A549 (cell line): ENCODE results near the gene DCTN3. TPM values are rescaled to one million over a fixed set of nuclear protein-coding genes. Genes with fewer than 3 reads are reported as not detected.
A peak's percentile ranks its signal among the peaks of the same experiment; 100 is the strongest.

Source experiments
- ATAC-seq, 2 experiments: fragments of 200-7000 bp in 1 of 2; fragments of >200 bp in 1 of 2; cut with Nextera tagmentation in 1 of 2; cut with Tn5 transposase in 1 of 2; 3 replicates each; pipeline versions ENCODE4 v1.8.0 to v1.9.1; 2018 to 2020; ENCODE audit warnings: mild to moderate bottlenecking in 1 of 2, moderate library complexity in 1 of 2
- CTCF ChIA-PET: fragments of 300-600 bp; sonication (Branson Sonifier 250); formaldehyde crosslinking; extraction: SDS; loops from one replicate; lab custom pipeline; 2021; ENCODE audit warnings: antibody characterized with exemption, inconsistent platforms; lab: Yijun Ruan, JAX
- POLR2A ChIA-PET: fragments of 350-600 bp; formaldehyde crosslinking; extraction: SDS; loops from one replicate; lab custom pipeline; 2021; ENCODE audit warnings: antibody characterized with exemption, inconsistent platforms; lab: Yijun Ruan, JAX
- DNase-seq, 2 experiments: peaks; one replicate each; pipeline versions ENCODE4 v3.0.0 to v3.0.0-alpha.2; 2011 to 2016; ENCODE audit warnings: low read depth in 1 of 2, low spot score in 1 of 2
- FAIRE-seq: peaks from 2 replicates; lab custom pipeline; 2011; peaks lifted over from hg19 to GRCh38; lab: Jason Lieb, UNC
- H3K27ac ChIP-seq, 2 experiments: fragments of >200 bp; sonication (Bioruptor Twin); formaldehyde crosslinking; 3 replicates each; pipeline ENCODE4 v1.5.1; 2016 to 2017
- H3K4me1 ChIP-seq: fragments of >200 bp; sonication (Bioruptor Twin); formaldehyde crosslinking; 3 replicates; pipeline ENCODE4 v1.6.1; 2016
- H3K4me2 ChIP-seq: fragments of >200 bp; sonication (Bioruptor Twin); formaldehyde crosslinking; 3 replicates; pipeline ENCODE4 v1.6.1; 2016
- H3K4me3 ChIP-seq: fragments of >200 bp; sonication (Bioruptor Twin); formaldehyde crosslinking; 3 replicates; pipeline ENCODE4 v1.5.1; 2016
- H3K9me3 ChIP-seq: fragments of >200 bp; sonication (Bioruptor Twin); formaldehyde crosslinking; 3 replicates; pipeline ENCODE4 v1.6.1; 2016
- CBX8 ChIP-seq: fragments of 200-600 bp; sonication (generic); IDR thresholded peaks from 2 replicates; pipeline ENCODE4 v1.6.1; 2016
- FOXS1 ChIP-seq: fragments of 250-450 bp; sonication (Bioruptor Pico); IDR thresholded peaks from 2 replicates; pipeline ENCODE4 v1.5.0; 2020; ENCODE audit warnings: mild to moderate bottlenecking, moderate library complexity
- HOXB5 ChIP-seq: fragments of 250-450 bp; sonication (Bioruptor Pico); IDR thresholded peaks from 2 replicates; pipeline ENCODE4 v1.5.0; 2020; ENCODE audit warnings: mild to moderate bottlenecking, moderate library complexity
- JUN ChIP-seq, 2 experiments: fragments of >200 bp; sonication (Bioruptor Twin); formaldehyde crosslinking; IDR thresholded peaks; 2 replicates in 1 of 2; 3 replicates in 1 of 2; pipeline ENCODE4 v1.6.1; 2016 to 2017
- KDM1A ChIP-seq: fragments of 200-600 bp; sonication (generic); IDR thresholded peaks from 2 replicates; pipeline ENCODE4 v1.6.1; 2016; ENCODE audit warnings: low read depth, mild to moderate bottlenecking
- KDM5A ChIP-seq: fragments of 200-600 bp; sonication (generic); IDR thresholded peaks from 2 replicates; pipeline ENCODE4 v1.6.1; 2016; ENCODE audit warnings: antibody characterized with exemption, mild to moderate bottlenecking
- MAFK ChIP-seq: fragments of 450-650 bp; IDR thresholded peaks from 2 replicates; pipeline ENCODE4 v1.6.1; 2014; ENCODE audit not compliant: partially characterized antibody
- NFE2L2 ChIP-seq: fragments of 150-350 bp; conservative IDR thresholded peaks from 2 replicates; pipeline ENCODE4 v1.6.1; 2014; ENCODE audit warnings: low read length
- NPAS2 ChIP-seq: fragments of 250-450 bp; sonication (Bioruptor Pico); IDR thresholded peaks from 2 replicates; pipeline ENCODE4 v1.8.0; 2022; ENCODE audit warnings: mild to moderate bottlenecking, moderate library complexity, borderline replicate concordance
- NR3C1 ChIP-seq: fragments of >200 bp; sonication (Bioruptor Twin); formaldehyde crosslinking; IDR thresholded peaks from 3 replicates; pipeline ENCODE4 v1.6.1; 2017
- PBX3 ChIP-seq: IDR thresholded peaks from 2 replicates; pipeline ENCODE4 v1.6.1; 2012
- PHF8 ChIP-seq: fragments of 200-600 bp; sonication (generic); IDR thresholded peaks from 2 replicates; pipeline ENCODE4 v1.6.1; 2016; ENCODE audit warnings: low read depth, mild to moderate bottlenecking, antibody characterized with exemption, moderate library complexity, borderline replicate concordance
- POLR2A ChIP-seq: IDR thresholded peaks from 2 replicates; pipeline ENCODE4 v1.6.1; 2012; ENCODE audit warnings: mild to moderate bottlenecking, low read length
- RAD21 ChIP-seq, 2 experiments: fragments of >200 bp in 1 of 2; sonication (Bioruptor Twin) in 1 of 2; formaldehyde crosslinking in 1 of 2; IDR thresholded peaks in 1 of 2; conservative IDR thresholded peaks in 1 of 2; 2 replicates in 1 of 2; 3 replicates in 1 of 2; pipeline ENCODE4 v1.6.1; 2012 to 2018; ENCODE audit warnings: inconsistent platforms in 1 of 2
- RARB ChIP-seq: fragments of 250-450 bp; sonication (Bioruptor Pico); IDR thresholded peaks from 2 replicates; pipeline ENCODE4 v1.8.0; 2021; ENCODE audit warnings: mild to moderate bottlenecking, moderate library complexity
- SMC3 ChIP-seq: fragments of >200 bp; sonication (Bioruptor Twin); formaldehyde crosslinking; IDR thresholded peaks from 3 replicates; pipeline ENCODE4 v1.6.1; 2018; ENCODE audit warnings: inconsistent platforms
- TFCP2L1 ChIP-seq: fragments of 250-450 bp; sonication (Bioruptor Pico); IDR thresholded peaks from 2 replicates; pipeline ENCODE4 v1.5.0; 2021; ENCODE audit warnings: mild to moderate bottlenecking
- TP53 ChIP-seq: fragments of 250-450 bp; sonication (Bioruptor Pico); IDR thresholded peaks from 2 replicates; pipeline ENCODE4 v1.5.0; 2021; ENCODE audit warnings: mild to moderate bottlenecking, moderate library complexity
- ZC3H11A ChIP-seq: fragments of 450-650 bp; IDR thresholded peaks from 2 replicates; pipeline ENCODE4 v1.6.1; 2014; ENCODE audit warnings: antibody characterized with exemption, mild to moderate bottlenecking
- ZSCAN20 ChIP-seq: fragments of 250-450 bp; sonication (Bioruptor Pico); IDR thresholded peaks from 2 replicates; pipeline ENCODE4 v1.8.0; 2022; ENCODE audit warnings: mild to moderate bottlenecking, moderate library complexity
- WGBS: methylation state at CpG from one replicate; pipeline ENCODE4 v1.1.6; 2017; ENCODE audit errors: missing lambda C conversion rate; 5-methylcytosine and 5-hydroxymethylcytosine counted together
- polyA plus RNA-seq, 4 experiments: library from polyadenylated mRNA; depleted of rRNA in 3 of 4; stranded (reverse); fragments of >200 nt; fragmentation: RNase III in 1 of 4; extraction: RNeasy Plus Mini Kit Qiagen cat#74134 plus additional on column Dnase treatment in 1 of 4; gene quantifications; 2 replicates in 3 of 4; 3 replicates in 1 of 4; pipeline ENCODE4 v1.2.3, GENCODE V29; 2011 to 2017
- TF ChIP-seq, protein P1 (sequence below): fragments of 250-450 bp; sonication (Bioruptor Pico); IDR thresholded peaks from 2 replicates; pipeline ENCODE4 v1.5.0; 2020; ENCODE audit warnings: low read depth, mild to moderate bottlenecking, moderate library complexity
- TF ChIP-seq, protein P2 (sequence below): fragments of >200 bp; sonication (Bioruptor Twin); formaldehyde crosslinking; IDR thresholded peaks from 3 replicates; pipeline ENCODE4 v1.6.1; 2016
- TF ChIP-seq, protein P3 (sequence below): fragments of 200-600 bp; sonication (generic); IDR thresholded peaks from 2 replicates; pipeline ENCODE4 v1.6.1; 2016; ENCODE audit warnings: antibody characterized with exemption, mild to moderate bottlenecking, moderate library complexity

The DCTN3 gene
- polyA plus RNA-seq, 2 of the 4 experiments (the other 2 are of a cell fraction): 74.3 to 92.9 TPM

- FAIRE-seq (no peak), DNase-seq (no peak), ATAC-seq (no peak)
- 94% methylated on average over 4 of the region's 5 CpGs for WGBS
- ChIA-PET CTCF (interaction anchor here (0.7 to 22.6 kb wide), 6 partner anchors 10 to 59 kb away, joined by 3 to 288 read pairs (median 9); partner anchors contain the start of genes CCL27 and SIGMAR1), POLR2A (interaction anchor here (1.8 to 2.1 kb wide), 2 partner anchors 13 to 14 kb away, joined by 6 to 8 read pairs; partner anchors contain the start of gene SIGMAR1)
- TF ChIP-seq TP53 (no peak), RAD21 (conservative IDR thresholded peaks at IDR 0.05 in 1 of 2, IDR thresholded peaks at IDR 0.05 in 1 of 2) (no peak), ZSCAN20 (CRISPR knock-in tag) (no peak), ZC3H11A (no peak), POLR2A (no peak), KDM5A (no peak), CBX8 (no peak), MAFK (no peak), PBX3 (no peak), TFCP2L1 (CRISPR knock-in tag) (no peak), JUN (IDR thresholded peaks at IDR 0.05) (no peak), NR3C1 (no peak), RARB (no peak)
- TF ChIP-seq, protein P1, sequence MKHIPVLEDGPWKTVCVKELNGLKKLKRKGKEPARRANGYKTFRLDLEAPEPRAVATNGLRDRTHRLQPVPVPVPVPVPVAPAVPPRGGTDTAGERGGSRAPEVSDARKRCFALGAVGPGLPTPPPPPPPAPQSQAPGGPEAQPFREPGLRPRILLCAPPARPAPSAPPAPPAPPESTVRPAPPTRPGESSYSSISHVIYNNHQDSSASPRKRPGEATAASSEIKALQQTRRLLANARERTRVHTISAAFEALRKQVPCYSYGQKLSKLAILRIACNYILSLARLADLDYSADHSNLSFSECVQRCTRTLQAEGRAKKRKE (CRISPR knock-in tag): no peak
- TF ChIP-seq, protein P2, sequence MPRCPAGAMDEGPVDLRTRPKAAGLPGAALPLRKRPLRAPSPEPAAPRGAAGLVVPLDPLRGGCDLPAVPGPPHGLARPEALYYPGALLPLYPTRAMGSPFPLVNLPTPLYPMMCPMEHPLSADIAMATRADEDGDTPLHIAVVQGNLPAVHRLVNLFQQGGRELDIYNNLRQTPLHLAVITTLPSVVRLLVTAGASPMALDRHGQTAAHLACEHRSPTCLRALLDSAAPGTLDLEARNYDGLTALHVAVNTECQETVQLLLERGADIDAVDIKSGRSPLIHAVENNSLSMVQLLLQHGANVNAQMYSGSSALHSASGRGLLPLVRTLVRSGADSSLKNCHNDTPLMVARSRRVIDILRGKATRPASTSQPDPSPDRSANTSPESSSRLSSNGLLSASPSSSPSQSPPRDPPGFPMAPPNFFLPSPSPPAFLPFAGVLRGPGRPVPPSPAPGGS: no peak
- no peaks in the 10 kb centered on the region for H3K9me3 ChIP-seq
- no peak overlapping the region for H3K4me3 ChIP-seq
- H3K4me2 ChIP-seq: peak overlapping the region; percentile 76; the same call in 2 of the 3 replicates
- H3K4me1 ChIP-seq: peaks cover 33% of the 10 kb centered on the region
- H3K27ac ChIP-seq: no peak overlapping the region; a peak in 1 of 6 replicates
Observed at GRCh38 chr9:34650816-34651215, 30.5 kb upstream of the DCTN3 start.

GRCh38 chr9:34648673-34649072 lies 28.4 kb upstream of the DCTN3 start:
- TF ChIP-seq PHF8 (no peak), NFE2L2 (no peak), FOXS1 (CRISPR knock-in tag) (no peak), HOXB5 (CRISPR knock-in tag) (no peak), SMC3 (no peak), JUN (IDR thresholded peaks at IDR 0.05) (no peak), NPAS2 (CRISPR knock-in tag) (no peak), KDM1A (no peak)
- TF ChIP-seq, protein P3, sequence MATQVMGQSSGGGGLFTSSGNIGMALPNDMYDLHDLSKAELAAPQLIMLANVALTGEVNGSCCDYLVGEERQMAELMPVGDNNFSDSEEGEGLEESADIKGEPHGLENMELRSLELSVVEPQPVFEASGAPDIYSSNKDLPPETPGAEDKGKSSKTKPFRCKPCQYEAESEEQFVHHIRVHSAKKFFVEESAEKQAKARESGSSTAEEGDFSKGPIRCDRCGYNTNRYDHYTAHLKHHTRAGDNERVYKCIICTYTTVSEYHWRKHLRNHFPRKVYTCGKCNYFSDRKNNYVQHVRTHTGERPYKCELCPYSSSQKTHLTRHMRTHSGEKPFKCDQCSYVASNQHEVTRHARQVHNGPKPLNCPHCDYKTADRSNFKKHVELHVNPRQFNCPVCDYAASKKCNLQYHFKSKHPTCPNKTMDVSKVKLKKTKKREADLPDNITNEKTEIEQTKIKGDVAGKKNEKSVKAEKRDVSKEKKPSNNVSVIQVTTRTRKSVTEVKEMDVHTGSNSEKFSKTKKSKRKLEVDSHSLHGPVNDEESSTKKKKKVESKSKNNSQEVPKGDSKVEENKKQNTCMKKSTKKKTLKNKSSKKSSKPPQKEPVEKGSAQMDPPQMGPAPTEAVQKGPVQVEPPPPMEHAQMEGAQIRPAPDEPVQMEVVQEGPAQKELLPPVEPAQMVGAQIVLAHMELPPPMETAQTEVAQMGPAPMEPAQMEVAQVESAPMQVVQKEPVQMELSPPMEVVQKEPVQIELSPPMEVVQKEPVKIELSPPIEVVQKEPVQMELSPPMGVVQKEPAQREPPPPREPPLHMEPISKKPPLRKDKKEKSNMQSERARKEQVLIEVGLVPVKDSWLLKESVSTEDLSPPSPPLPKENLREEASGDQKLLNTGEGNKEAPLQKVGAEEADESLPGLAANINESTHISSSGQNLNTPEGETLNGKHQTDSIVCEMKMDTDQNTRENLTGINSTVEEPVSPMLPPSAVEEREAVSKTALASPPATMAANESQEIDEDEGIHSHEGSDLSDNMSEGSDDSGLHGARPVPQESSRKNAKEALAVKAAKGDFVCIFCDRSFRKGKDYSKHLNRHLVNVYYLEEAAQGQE: no peak
- H3K4me2 ChIP-seq: no peak overlapping the region
- 90% methylated on average over 8 of the region's 8 CpGs for WGBS
- ChIA-PET CTCF (interaction anchor here (2.6 to 22.6 kb wide), 3 partner anchors 12 to 54 kb away, joined by 14 to 288 read pairs (median 107); partner anchors contain the start of genes CCL27 and SIGMAR1), POLR2A (interaction anchor here (0.6 kb wide), 1 partner anchor 528 kb away, joined by 4 read pairs; no protein-coding TSS in a partner anchor)
- no peak for DNase-seq
- H3K4me3 ChIP-seq: no peak overlapping the region
- H3K9me3 ChIP-seq: no peaks in the 10 kb centered on the region
- FAIRE-seq: no peak
- ATAC-seq: no peak
- no peak overlapping the region for H3K27ac ChIP-seq
- peaks cover 40% of the 10 kb centered on the region for H3K4me1 ChIP-seq
